Activated naive CD4-positive, alpha-beta T cell treated with anti-CD3 and anti-CD28 coated beads, Interleukin-2, amount 50 U/mL, for 24 hours (primary cell): Measurements from ENCODE around the gene ADAM17.
A peak's percentile ranks its signal among the peaks of the same experiment; 100 is the strongest.
"Not testable (repeated sequence)": the region's sequence is repeated elsewhere in the genome, so short reads cannot be mapped to it uniquely, and the experiment has no call there.

Source experiments
- H3K27ac Mint-ChIP-seq: one replicate; pipeline ENCODE4 v1.8.0; 2021; ENCODE audit warnings: mild to moderate bottlenecking, mixed read lengths
- H3K27me3 Mint-ChIP-seq: one replicate; pipeline ENCODE4 v1.8.0; 2021; ENCODE audit warnings: mixed read lengths
- H3K36me3 Mint-ChIP-seq: one replicate; pipeline ENCODE4 v1.8.0; 2021; ENCODE audit warnings: mixed read lengths
- H3K4me1 Mint-ChIP-seq: one replicate; pipeline ENCODE4 v1.8.0; 2021; ENCODE audit warnings: mixed read lengths
- H3K4me3 Mint-ChIP-seq: one replicate; pipeline ENCODE4 v1.8.0; 2021; ENCODE audit warnings: mild to moderate bottlenecking, mixed read lengths
- H3K9me3 Mint-ChIP-seq: one replicate; pipeline ENCODE4 v1.8.0; 2021; ENCODE audit warnings: mixed read lengths

Gene ADAM17

DNA sequence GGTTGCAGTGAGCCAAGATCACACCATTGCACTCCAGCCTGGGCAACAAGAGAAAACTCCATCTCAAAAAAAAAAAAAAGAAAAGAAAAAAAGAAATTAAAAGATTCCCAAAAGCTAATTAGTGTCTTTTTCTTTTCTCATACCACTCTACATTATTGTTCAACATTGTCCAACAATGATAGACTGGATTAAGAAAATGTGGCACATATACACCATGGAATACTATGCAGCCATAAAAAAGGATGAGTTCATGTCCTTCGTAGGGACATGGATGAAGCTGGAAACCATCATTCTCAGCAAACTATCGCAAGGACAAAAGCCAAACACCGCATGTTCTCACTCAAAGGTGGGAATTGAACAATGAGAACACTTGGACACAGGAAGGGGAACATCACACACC is 41.7 kb downstream of the ADAM17 start:
- not testable (repeated sequence) for H3K27me3 Mint-ChIP-seq
- H3K36me3 Mint-ChIP-seq = peaks cover 27% of the 10 kb centered on the region

GRCh38 chr2:9508931-9509330 is 46.7 kb downstream of the ADAM17 start:
- H3K9me3 Mint-ChIP-seq = no peaks in the 10 kb centered on the region
- H3K27ac Mint-ChIP-seq = no peak overlapping the region
- no peaks in the 10 kb centered on the region for H3K27me3 Mint-ChIP-seq
- H3K4me1 Mint-ChIP-seq = peaks cover 7% of the 10 kb centered on the region
- H3K4me3 Mint-ChIP-seq = no peak overlapping the region
- peaks cover 25% of the 10 kb centered on the region for H3K36me3 Mint-ChIP-seq

More for the DNA sequence above, 41.7 kb downstream of the ADAM17 start:
- not testable (repeated sequence) for H3K27ac Mint-ChIP-seq, H3K4me1 Mint-ChIP-seq, H3K4me3 Mint-ChIP-seq, H3K9me3 Mint-ChIP-seq

GRCh38 chr2:9498210-9498609 is 57.4 kb downstream of the ADAM17 start:
- Mint-ChIP-seq H3K9me3 (no peaks in the 10 kb centered on the region), H3K4me3 (no peak overlapping the region), H3K36me3 (peaks cover 23% of the 10 kb centered on the region), H3K27ac (no peak overlapping the region), H3K27me3 (no peaks in the 10 kb centered on the region), H3K4me1 (peaks cover 20% of the 10 kb centered on the region)

GRCh38 chr2:9497017-9497416 is 58.6 kb downstream of the ADAM17 start:
- H3K4me1 Mint-ChIP-seq = peaks cover 24% of the 10 kb centered on the region
- no peaks in the 10 kb centered on the region for H3K27me3 Mint-ChIP-seq
- peaks cover 23% of the 10 kb centered on the region for H3K36me3 Mint-ChIP-seq
- H3K9me3 Mint-ChIP-seq = no peaks in the 10 kb centered on the region
- no peak overlapping the region for H3K4me3 Mint-ChIP-seq
- H3K27ac Mint-ChIP-seq = peak overlapping the region; percentile 51

DNA sequence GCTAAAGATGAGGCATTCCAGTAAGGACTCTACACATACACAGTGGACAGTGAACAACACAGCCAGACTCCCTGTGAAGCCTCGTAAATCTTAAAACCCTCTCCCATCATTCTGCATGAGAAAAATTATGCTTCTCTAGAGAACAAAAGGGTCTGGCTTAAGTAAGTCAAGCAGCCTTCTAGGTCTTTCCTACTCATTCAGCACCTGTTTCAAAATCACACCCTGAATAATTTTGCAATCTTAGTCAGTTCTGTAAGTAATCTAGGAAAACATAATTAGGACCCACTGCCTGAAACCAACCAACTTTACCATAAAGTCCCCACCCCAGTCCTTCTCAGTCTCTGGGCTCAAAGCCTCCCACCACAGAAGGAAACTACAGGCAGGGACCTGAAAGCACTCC is 61.5 kb downstream of the ADAM17 start:
- Mint-ChIP-seq H3K4me1 (peaks cover 25% of the 10 kb centered on the region), H3K36me3 (peaks cover 14% of the 10 kb centered on the region), H3K27me3 (no peaks in the 10 kb centered on the region), H3K9me3 (no peaks in the 10 kb centered on the region), H3K27ac (peak overlapping the region; percentile 53), H3K4me3 (no peak overlapping the region)

GRCh38 chr2:9493478-9493877 is 62.2 kb downstream of the ADAM17 start:
- Mint-ChIP-seq H3K4me3 (no peak overlapping the region), H3K36me3 (peaks cover 15% of the 10 kb centered on the region), H3K27ac (peak overlapping the region; percentile 53), H3K9me3 (no peaks in the 10 kb centered on the region), H3K4me1 (peaks cover 31% of the 10 kb centered on the region), H3K27me3 (no peaks in the 10 kb centered on the region)

DNA sequence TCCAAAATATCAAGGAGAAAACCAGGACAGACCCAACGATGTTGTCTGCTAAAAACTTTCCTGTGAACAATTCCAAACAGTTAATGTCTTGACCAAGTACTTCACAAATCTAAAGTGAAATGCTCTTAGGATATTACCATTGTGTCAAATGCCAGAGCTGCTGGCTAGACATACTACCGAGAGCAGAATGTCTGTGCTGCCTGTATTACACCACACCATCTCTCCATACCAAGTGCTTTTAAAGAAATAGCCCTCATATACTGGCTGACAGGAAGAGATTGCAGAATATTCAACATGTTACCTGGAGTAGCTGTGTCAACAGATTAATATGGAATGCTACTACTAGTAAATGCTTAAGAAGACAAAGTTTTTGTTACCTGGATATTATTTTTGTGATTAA is 62.7 kb downstream of the ADAM17 start:
- Mint-ChIP-seq H3K4me1 (peaks cover 33% of the 10 kb centered on the region), H3K4me3 (no peak overlapping the region), H3K27ac (peak overlapping the region; percentile 68), H3K36me3 (peaks cover 17% of the 10 kb centered on the region), H3K27me3 (no peaks in the 10 kb centered on the region), H3K9me3 (no peaks in the 10 kb centered on the region)

DNA sequence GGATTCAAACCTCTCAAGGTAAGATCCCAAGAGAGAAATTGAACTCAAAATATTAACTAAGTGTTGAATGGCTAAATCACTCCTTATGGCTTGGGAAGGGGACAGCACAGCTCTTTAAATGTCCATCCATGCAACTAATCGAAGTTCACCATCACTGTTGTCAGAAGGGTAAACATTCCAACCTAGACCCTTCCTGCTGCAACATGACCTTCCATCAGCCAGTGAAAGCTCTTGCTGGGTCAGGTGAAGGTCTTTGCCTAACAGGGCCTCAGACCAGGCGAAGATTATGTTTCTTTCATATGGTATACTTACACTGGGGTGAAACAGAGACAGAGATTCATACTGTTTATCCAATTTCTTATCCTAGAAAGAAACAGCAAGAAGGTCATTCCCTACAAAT is 64.8 kb downstream of the ADAM17 start:
- H3K4me3 Mint-ChIP-seq = no peak overlapping the region
- peaks cover 17% of the 10 kb centered on the region for H3K36me3 Mint-ChIP-seq
- H3K27me3 Mint-ChIP-seq = no peaks in the 10 kb centered on the region
- H3K9me3 Mint-ChIP-seq = no peaks in the 10 kb centered on the region
- peak overlapping the region; percentile 32 for H3K27ac Mint-ChIP-seq
- peaks cover 28% of the 10 kb centered on the region for H3K4me1 Mint-ChIP-seq

DNA sequence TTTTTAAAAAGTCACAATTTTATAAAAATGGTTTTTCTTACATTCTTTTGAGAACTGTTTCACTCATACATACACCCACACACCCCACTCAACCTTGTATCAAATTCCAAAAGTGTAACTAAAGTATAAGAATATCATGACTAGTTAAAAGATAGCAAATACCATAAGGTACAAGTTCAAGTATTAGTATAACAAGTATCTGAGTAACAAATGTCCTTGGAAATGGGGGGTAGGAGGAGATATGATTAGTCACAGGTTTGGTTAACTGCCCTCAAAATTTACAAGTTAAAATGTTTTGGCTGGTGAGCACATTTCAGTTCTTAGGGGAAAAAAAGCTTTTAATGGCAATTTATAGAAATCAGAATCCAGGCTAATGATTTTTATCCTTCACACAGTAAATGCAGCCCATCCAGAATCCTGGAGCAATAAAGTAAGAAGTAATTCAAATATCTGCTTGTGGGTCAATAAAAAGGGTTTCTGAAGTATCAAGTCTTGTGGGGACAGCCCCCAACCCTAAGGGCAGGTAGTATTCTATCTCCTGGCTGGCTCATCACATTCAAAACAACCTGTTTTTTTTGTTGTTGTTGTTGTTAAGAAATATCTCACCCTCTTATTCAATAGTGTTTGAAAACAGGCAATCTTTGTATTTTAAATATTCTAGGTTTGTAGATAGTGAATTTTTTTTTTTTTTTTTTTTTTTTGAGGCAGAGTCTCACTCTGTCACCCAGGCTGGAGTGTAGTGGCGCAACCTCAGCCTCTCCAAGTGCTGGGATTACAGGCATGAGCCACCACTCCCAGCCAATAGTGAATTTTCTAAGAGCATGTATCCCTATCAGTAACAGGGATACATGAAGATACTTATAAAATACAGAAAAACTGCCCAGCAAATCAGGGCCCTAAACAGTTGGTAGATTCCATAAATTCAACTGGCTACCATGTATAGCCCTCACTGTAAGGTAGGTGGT is 66.8 kb downstream of the ADAM17 start:
- H3K4me3 Mint-ChIP-seq = peak overlapping the region; percentile 17
- peak overlapping the region; percentile 57 for H3K27ac Mint-ChIP-seq
- H3K4me1 Mint-ChIP-seq = peaks cover 19% of the 10 kb centered on the region
- H3K9me3 Mint-ChIP-seq = no peaks in the 10 kb centered on the region
- peaks cover 15% of the 10 kb centered on the region for H3K36me3 Mint-ChIP-seq
- no peaks in the 10 kb centered on the region for H3K27me3 Mint-ChIP-seq

- no peaks in the 10 kb centered on the region for H3K27me3 Mint-ChIP-seq
- peaks cover 19% of the 10 kb centered on the region for H3K4me1 Mint-ChIP-seq
- no peak overlapping the region for H3K4me3 Mint-ChIP-seq
- peaks cover 9% of the 10 kb centered on the region for H3K36me3 Mint-ChIP-seq
- H3K9me3 Mint-ChIP-seq = no peaks in the 10 kb centered on the region
- H3K27ac Mint-ChIP-seq = no peak overlapping the region
These were observed 71.1 kb downstream of the ADAM17 start for GRCh38 chr2:9484533-9484932.

GRCh38 chr2:9483107-9483506 is 72.5 kb downstream of the ADAM17 start:
- no peak overlapping the region for H3K27ac Mint-ChIP-seq
- no peaks in the 10 kb centered on the region for H3K27me3 Mint-ChIP-seq
- peaks cover 9% of the 10 kb centered on the region for H3K36me3 Mint-ChIP-seq
- H3K4me3 Mint-ChIP-seq = no peak overlapping the region
- peaks cover 23% of the 10 kb centered on the region for H3K4me1 Mint-ChIP-seq
- no peaks in the 10 kb centered on the region for H3K9me3 Mint-ChIP-seq

- no peaks in the 10 kb centered on the region for H3K9me3 Mint-ChIP-seq
- peak overlapping the region; percentile 84 for H3K27ac Mint-ChIP-seq
- H3K4me1 Mint-ChIP-seq = peaks cover 46% of the 10 kb centered on the region
- H3K4me3 Mint-ChIP-seq = no peak overlapping the region
- peaks cover 9% of the 10 kb centered on the region for H3K36me3 Mint-ChIP-seq
- H3K27me3 Mint-ChIP-seq = no peaks in the 10 kb centered on the region
These were observed 75.5 kb downstream of the ADAM17 start for GRCh38 chr2:9480157-9480556.

DNA sequence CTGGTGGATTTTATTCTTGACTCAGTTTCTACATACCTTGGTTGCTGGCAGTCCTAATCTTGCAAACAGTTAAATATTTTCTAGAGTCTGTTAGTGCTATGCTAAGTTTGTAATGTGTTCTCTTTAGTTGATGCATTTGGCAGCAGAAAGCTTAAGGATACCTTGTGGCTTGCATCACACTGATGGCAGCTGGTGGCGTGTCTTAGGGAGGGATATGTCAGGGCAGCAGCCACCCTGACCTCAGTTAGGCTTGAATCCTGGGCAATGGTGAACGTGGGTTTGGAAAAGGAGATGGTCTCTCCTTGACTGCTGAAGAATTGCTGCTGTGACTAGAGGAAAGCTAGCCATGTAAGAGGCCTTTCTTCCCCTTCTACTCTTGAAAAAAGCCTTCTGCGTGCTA is 77.1 kb downstream of the ADAM17 start:
- Mint-ChIP-seq H3K27ac (peak overlapping the region; percentile 1), H3K4me1 (peaks cover 46% of the 10 kb centered on the region), H3K36me3 (peaks cover 9% of the 10 kb centered on the region), H3K9me3 (no peaks in the 10 kb centered on the region), H3K27me3 (no peaks in the 10 kb centered on the region), H3K4me3 (no peak overlapping the region)

DNA sequence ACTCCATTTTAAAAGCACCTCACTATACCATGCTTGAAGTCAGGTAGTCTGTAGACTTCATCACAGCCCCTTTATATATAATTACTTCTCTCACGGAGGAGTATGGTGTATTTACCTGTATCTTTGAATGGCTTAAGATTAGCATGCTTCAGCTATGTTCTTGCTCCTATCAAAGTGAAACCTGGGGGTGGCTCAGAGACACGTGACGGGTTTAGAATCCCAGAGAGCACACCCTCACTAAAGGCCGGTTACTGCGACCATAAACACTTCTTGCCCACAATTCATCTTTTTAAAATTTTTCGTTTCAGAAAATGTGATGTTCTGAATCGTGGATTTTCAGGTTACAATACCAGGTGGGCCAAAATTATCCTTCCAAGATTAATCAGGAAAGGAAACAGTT is 77.7 kb downstream of the ADAM17 start:
- Mint-ChIP-seq H3K36me3 (peaks cover 9% of the 10 kb centered on the region), H3K4me3 (no peak overlapping the region), H3K27me3 (no peaks in the 10 kb centered on the region), H3K4me1 (peaks cover 52% of the 10 kb centered on the region), H3K27ac (peak overlapping the region; percentile 17), H3K9me3 (no peaks in the 10 kb centered on the region)

- Mint-ChIP-seq H3K4me3 (peak within 1 kb of the TSS; percentile 82), H3K36me3 (peaks cover 11% of the 10 kb centered on the region), H3K27me3 (no peaks in the 10 kb centered on the region), H3K9me3 (no peaks in the 10 kb centered on the region), H3K27ac (peak within 1 kb of the TSS; percentile 70), H3K4me1 (peaks cover 43% of the 10 kb centered on the region)
These were observed 81.1 kb downstream of the ADAM17 start, which contains the start of gene IAH1 for GRCh38 chr2:9474361-9475057. Gene IAH1 (plus strand): TSS chr2:9474551. CDS start chr2:9474567, 16 bp downstream.

DNA sequence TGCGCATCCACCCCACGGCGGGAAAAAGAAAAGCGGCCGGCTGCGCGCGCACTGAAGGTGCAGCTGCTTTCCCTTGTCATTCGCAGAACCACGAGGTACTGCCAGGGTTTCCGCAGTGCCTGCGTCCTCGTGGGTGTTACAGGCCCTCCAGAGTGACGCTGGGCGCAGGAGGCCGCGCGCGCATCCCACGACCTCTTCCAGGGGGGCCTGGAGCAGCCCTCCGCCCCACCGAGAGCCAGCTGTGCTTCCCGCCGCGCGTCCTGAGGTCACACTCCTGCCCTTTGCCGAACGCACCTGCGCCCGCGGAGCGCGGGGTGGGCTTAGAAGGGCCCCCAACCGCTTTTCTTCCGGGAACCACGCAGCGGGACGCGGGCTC is 81.7 kb downstream of the ADAM17 start:
- Mint-ChIP-seq H3K4me3 (peak overlapping the region; percentile 81), H3K36me3 (peaks cover 9% of the 10 kb centered on the region), H3K27ac (peak overlapping the region; percentile 70), H3K27me3 (no peaks in the 10 kb centered on the region), H3K4me1 (peaks cover 38% of the 10 kb centered on the region), H3K9me3 (no peaks in the 10 kb centered on the region)
